B cell (primary cell): ENCODE results near the gene CENPF. TPM values are rescaled to one million over a fixed set of nuclear protein-coding genes. Genes with fewer than 3 reads are reported as not detected.

ENCODE experiments used
- ATAC-seq: fragments of 200-7000 bp; cut with Tn5 transposase; one replicate; pipeline ENCODE4 v1.10.0; 2021; ENCODE audit warnings: low read depth, mild to moderate bottlenecking, moderate number of reproducible peaks, moderate library complexity
- CTCF ChIA-PET: fragments of 350-600 bp; sonication (Branson Sonifier 250); formaldehyde crosslinking; loops from one replicate; lab custom pipeline; 2021; ENCODE audit warnings: antibody characterized with exemption, inconsistent platforms; lab: Charles Lee
- POLR2A ChIA-PET: fragments of 350-600 bp; sonication (Branson Sonifier 250); formaldehyde crosslinking; loops from one replicate; lab custom pipeline; 2021; ENCODE audit warnings: antibody characterized with exemption; lab: Charles Lee
- DNase-seq: peaks from one replicate; pipeline ENCODE4 v3.0.0; 2013
- H2AFZ ChIP-seq: 2 replicates; pipeline ENCODE4 v1.6.1; 2012; ENCODE audit warnings: mild to moderate bottlenecking, low read depth, low read length; ENCODE audit not compliant: insufficient read depth, poor library complexity, severe bottlenecking
- H3K27ac ChIP-seq, 2 donors: 1 replicate in 1 of 2; 2 replicates in 1 of 2; pipeline ENCODE4 v1.5.1; 2012 to 2013; ENCODE audit warnings: low read length in 2 of 2, mild to moderate bottlenecking in 2 of 2, moderate library complexity in 1 of 2
- H3K27me3 ChIP-seq, 4 experiments: fragments of 200-600 bp in 1 of 4; sonication (generic) in 1 of 4; replicated peaks in 1 of 4; 1 replicate in 2 of 4; 2 replicates in 2 of 4; pipeline versions ENCODE4 v1.6.1 to v1.7.0; 2013 to 2016; ENCODE audit warnings: low read length in 3 of 4, mild to moderate bottlenecking in 2 of 4, mixed read lengths in 1 of 4, moderate library complexity in 1 of 4; ENCODE audit not compliant: insufficient read depth in 4 of 4, control insufficient read depth in 3 of 4; ENCODE audit errors: control extremely low read depth in 1 of 4
- H3K36me3 ChIP-seq, 2 experiments: replicated peaks in 1 of 2; 1 replicate in 1 of 2; 2 replicates in 1 of 2; pipeline versions ENCODE4 v1.6.1 to v1.7.1; 2013; ENCODE audit warnings: low read length in 1 of 2; ENCODE audit not compliant: insufficient read depth in 2 of 2, control insufficient read depth in 1 of 2; ENCODE audit errors: control extremely low read depth in 1 of 2, extremely low read depth in 1 of 2
- H3K4me1 ChIP-seq, 2 donors: fragments of 200-600 bp in 1 of 2; sonication (generic) in 1 of 2; 1 replicate in 1 of 2; 2 replicates in 1 of 2; pipeline versions ENCODE4 v1.5.1 to v1.6.1; 2013 to 2017; ENCODE audit warnings: low read length in 2 of 2; ENCODE audit not compliant: control insufficient read depth in 2 of 2, insufficient read depth in 2 of 2
- H3K4me2 ChIP-seq: replicated peaks from 2 replicates; pipeline ENCODE3; 2012; ENCODE audit warnings: mild to moderate bottlenecking, low read depth, low read length; ENCODE audit not compliant: poor library complexity, severe bottlenecking
- H3K4me3 ChIP-seq, 5 experiments: fragments of 200-600 bp in 1 of 5; sonication (generic) in 1 of 5; 1 replicate in 3 of 5; 2 replicates in 2 of 5; pipeline versions ENCODE4 v1.5.1 to v1.7.0; 2011 to 2016; ENCODE audit warnings: low read length in 4 of 5, mild to moderate bottlenecking in 4 of 5, low read depth in 2 of 5, control low read depth in 1 of 5, moderate library complexity in 1 of 5; ENCODE audit not compliant: insufficient read depth in 1 of 5; ENCODE audit errors: control extremely low read depth in 1 of 5, extremely low read depth in 1 of 5
- H3K79me2 ChIP-seq: fragments of 200-600 bp; sonication (generic); one replicate; pipeline ENCODE4 v1.6.0; 2016; ENCODE audit warnings: low read length; ENCODE audit not compliant: control insufficient read depth, insufficient read depth
- H3K9ac ChIP-seq: fragments of 200-600 bp; sonication (generic); 2 replicates; pipeline ENCODE4 v1.6.1; 2017; ENCODE audit warnings: mild to moderate bottlenecking, low read length, moderate library complexity
- H3K9me3 ChIP-seq, 3 donors: one replicate each; pipeline versions ENCODE4 v1.6.1 to v1.7.1; 2013; ENCODE audit warnings: low read length in 2 of 3; ENCODE audit not compliant: control insufficient read depth in 2 of 3, insufficient read depth in 1 of 3; ENCODE audit errors: control extremely low read depth in 1 of 3
- H4K20me1 ChIP-seq: 2 replicates; pipeline ENCODE4 v1.6.0; 2012; ENCODE audit warnings: mild to moderate bottlenecking, low read length; ENCODE audit not compliant: insufficient read depth, control insufficient read depth, poor library complexity, severe bottlenecking
- H3K27ac Mint-ChIP-seq: one replicate; pipeline ENCODE4 v1.8.0; 2021; ENCODE audit warnings: mixed read lengths
- H3K27me3 Mint-ChIP-seq: one replicate; pipeline ENCODE4 v1.8.0; 2021; ENCODE audit warnings: mixed read lengths
- H3K4me1 Mint-ChIP-seq: one replicate; pipeline ENCODE4 v1.8.0; 2021; ENCODE audit warnings: mixed read lengths
- H3K4me3 Mint-ChIP-seq: one replicate; pipeline ENCODE4 v1.8.0; 2021; ENCODE audit warnings: mixed read lengths
- H3K9me3 Mint-ChIP-seq: one replicate; pipeline ENCODE4 v1.8.0; 2022; ENCODE audit warnings: mixed read lengths; ENCODE audit not compliant: insufficient read depth
- EZH2 ChIP-seq: IDR thresholded peaks from 2 replicates; pipeline ENCODE4 v1.6.1; 2012; ENCODE audit warnings: borderline replicate concordance, low read depth, mild to moderate bottlenecking, moderate library complexity, low read length; ENCODE audit not compliant: insufficient read depth, poor library complexity, severe bottlenecking
- WGBS: methylation state at CpG from one replicate; pipeline ENCODE4 v1.1.5; 2013; ENCODE audit warnings: missing lambda C conversion rate; ENCODE audit not compliant: insufficient coverage; 5-methylcytosine and 5-hydroxymethylcytosine counted together
- intact Hi-C: fragments of 100-400 bp; cut with micrococcal nuclease; formaldehyde crosslinking; loops from one replicate; pipeline ENCODE4 v1.10.0; 2022
- polyA plus RNA-seq: library from polyadenylated mRNA; depleted of rRNA; stranded (reverse); fragments of >200 nt; gene quantifications from 2 replicates; pipeline ENCODE4 v1.2.3, GENCODE V29; 2012
- total RNA-seq, 2 donors: library from RNA; stranded (reverse); fragments of 120-200 nt in 1 of 2; gene quantifications; 1 replicate in 1 of 2; 2 replicates in 1 of 2; pipeline versions ENCODE4 v1.2.3 to v1.2.4, GENCODE V29; 2013 to 2022
- TF ChIP-seq, protein P1 (sequence below): fragments of 200-600 bp; IDR thresholded peaks from one replicate; pipeline ENCODE4 v1.8.0; 2022; ENCODE audit warnings: antibody characterized with exemption, mild to moderate bottlenecking

CENPF gene
- total and polyA plus RNA-seq, 2 donors (not counting 1 experiment from before 2014, with no cell fraction given): 0.12 to 3.0 TPM

DNA sequence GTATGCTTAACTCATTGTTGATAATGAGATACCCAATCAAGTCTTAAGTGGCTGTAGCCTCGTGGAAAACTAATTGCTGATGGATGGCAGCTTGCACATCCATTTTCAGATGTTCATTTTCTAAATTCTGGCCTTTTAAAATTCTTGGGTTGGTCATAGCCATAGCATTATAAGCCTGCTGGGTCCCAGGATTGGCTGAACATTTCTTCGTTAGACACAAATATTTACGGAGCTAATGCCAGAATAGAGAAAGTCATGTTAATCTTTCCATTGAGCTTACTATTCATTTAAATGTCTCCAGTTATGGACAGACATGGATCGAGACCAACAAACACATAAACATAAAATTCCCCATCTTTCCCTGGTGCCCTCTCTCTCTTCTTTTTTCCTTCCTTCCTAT is 32.5 kb downstream of the CENPF start:
- H3K36me3 ChIP-seq: peaks cover 0 to 2% of the 10 kb centered on the region in 2 experiments
- no peaks in the 10 kb centered on the region for H3K27me3 Mint-ChIP-seq
- POLR2A ChIA-PET: no interaction called here
- H3K27ac Mint-ChIP-seq: no peak overlapping the region
- H3K9me3 Mint-ChIP-seq: no peaks in the 10 kb centered on the region
- H3K9ac ChIP-seq: no peak overlapping the region
- 100% methylated on average over 3 of the region's 4 CpGs for WGBS
- TF ChIP-seq, protein P1, sequence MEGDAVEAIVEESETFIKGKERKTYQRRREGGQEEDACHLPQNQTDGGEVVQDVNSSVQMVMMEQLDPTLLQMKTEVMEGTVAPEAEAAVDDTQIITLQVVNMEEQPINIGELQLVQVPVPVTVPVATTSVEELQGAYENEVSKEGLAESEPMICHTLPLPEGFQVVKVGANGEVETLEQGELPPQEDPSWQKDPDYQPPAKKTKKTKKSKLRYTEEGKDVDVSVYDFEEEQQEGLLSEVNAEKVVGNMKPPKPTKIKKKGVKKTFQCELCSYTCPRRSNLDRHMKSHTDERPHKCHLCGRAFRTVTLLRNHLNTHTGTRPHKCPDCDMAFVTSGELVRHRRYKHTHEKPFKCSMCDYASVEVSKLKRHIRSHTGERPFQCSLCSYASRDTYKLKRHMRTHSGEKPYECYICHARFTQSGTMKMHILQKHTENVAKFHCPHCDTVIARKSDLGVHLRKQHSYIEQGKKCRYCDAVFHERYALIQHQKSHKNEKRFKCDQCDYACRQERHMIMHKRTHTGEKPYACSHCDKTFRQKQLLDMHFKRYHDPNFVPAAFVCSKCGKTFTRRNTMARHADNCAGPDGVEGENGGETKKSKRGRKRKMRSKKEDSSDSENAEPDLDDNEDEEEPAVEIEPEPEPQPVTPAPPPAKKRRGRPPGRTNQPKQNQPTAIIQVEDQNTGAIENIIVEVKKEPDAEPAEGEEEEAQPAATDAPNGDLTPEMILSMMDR: no peak
- no peak for TF ChIP-seq EZH2
- H3K79me2 ChIP-seq: no peaks in the 10 kb centered on the region
- no peaks in the 10 kb centered on the region for H3K9me3 ChIP-seq
- H3K4me1 Mint-ChIP-seq: no peaks in the 10 kb centered on the region
- ATAC-seq (no peak), DNase-seq (no peak)
- H3K4me3 ChIP-seq: no peak overlapping the region
- no peaks in the 10 kb centered on the region for H3K4me1 ChIP-seq
- CTCF ChIA-PET: interaction anchor here (0.7 to 9.2 kb wide), 7 partner anchors 11 to 374 kb away, joined by 3 to 88 read pairs (median 3); no protein-coding TSS in a partner anchor
- intact Hi-C loops: no loop called here
- H4K20me1 ChIP-seq: no peaks in the 10 kb centered on the region
- no peak overlapping the region for H2AFZ ChIP-seq
- H3K27me3 ChIP-seq: no peaks in the 10 kb centered on the region
- H3K4me3 Mint-ChIP-seq: no peak overlapping the region
- no peak overlapping the region for H3K27ac ChIP-seq
- H3K4me2 ChIP-seq: no peak overlapping the region

DNA sequence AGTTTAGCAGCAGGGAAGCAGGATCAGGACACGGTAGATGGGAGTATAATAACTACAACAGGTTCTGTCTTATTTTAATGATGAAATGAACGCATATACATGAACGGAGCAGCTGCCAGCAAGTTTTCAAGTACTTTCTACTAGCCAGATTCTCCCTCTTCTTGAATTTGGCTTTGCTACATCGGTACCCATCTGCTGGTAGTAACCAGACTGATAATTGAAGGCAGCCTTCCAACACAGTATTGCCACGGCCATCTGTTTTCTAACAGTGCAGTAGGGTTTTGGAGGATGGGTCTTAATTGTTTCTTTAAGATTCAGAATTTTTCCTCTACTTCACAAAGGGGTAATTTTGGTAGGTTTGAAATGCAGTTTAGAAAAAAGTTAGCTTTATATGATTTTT is 33.4 kb downstream of the CENPF start:
- TF ChIP-seq, protein P1: no peak
- TF ChIP-seq EZH2: no peak
- Mint-ChIP-seq H3K27me3 (no peaks in the 10 kb centered on the region), H3K4me3 (no peak overlapping the region), H3K9me3 (no peaks in the 10 kb centered on the region), H3K4me1 (no peaks in the 10 kb centered on the region), H3K27ac (no peak overlapping the region)
- intact Hi-C loops: loop anchor here (2.0 kb wide), 2 partner anchors 376 to 422 kb away; no protein-coding TSS in a partner anchor
- Histone ChIP-seq H3K27ac (no peak overlapping the region), H3K9me3 (no peaks in the 10 kb centered on the region), H3K4me1 (no peaks in the 10 kb centered on the region), H3K9ac (no peak overlapping the region), H3K36me3 (peaks cover 0 to 2% of the 10 kb centered on the region in 2 experiments), H2AFZ (no peak overlapping the region), H3K4me3 (no peak overlapping the region), H3K27me3 (no peaks in the 10 kb centered on the region), H4K20me1 (no peaks in the 10 kb centered on the region), H3K4me2 (no peak overlapping the region), H3K79me2 (no peaks in the 10 kb centered on the region)
- WGBS: 100% methylated on average over 3 of the region's 5 CpGs
- DNase-seq (no peak), ATAC-seq (no peak)
- CTCF ChIA-PET: interaction anchor here (1.3 to 9.2 kb wide), 6 partner anchors 11 to 375 kb away, joined by 3 to 88 read pairs (median 16); no protein-coding TSS in a partner anchor
- POLR2A ChIA-PET: no interaction called here
